Thyroid gland (tissue), 4 donors: Measurements from ENCODE around the gene TLR1.

Experiments used
- CTCF ChIP-seq, 6 experiments: fragments of 200-600 bp in 3 of 6; fragments of 450-650 bp in 3 of 6; sonication (generic) in 3 of 6; IDR thresholded peaks; one replicate each; pipeline ENCODE4 v1.5.1; 2016 to 2019; ENCODE audit warnings: antibody characterized with exemption in 6 of 6, mild to moderate bottlenecking in 2 of 6, inconsistent platforms in 1 of 6, moderate library complexity in 1 of 6
- POLR2A ChIP-seq, 2 donors: fragments of 450-650 bp; IDR thresholded peaks; one replicate each; pipeline ENCODE4 v1.6.1; 2017; ENCODE audit warnings: antibody characterized with exemption in 2 of 2, mild to moderate bottlenecking in 2 of 2, moderate library complexity in 1 of 2

GRCh38 chr4:38765382-38765781 is 39.2 kb downstream of the TLR1 start:
- no peak for TF ChIP-seq CTCF (IDR thresholded peaks at IDR 0.05)
- no peak for TF ChIP-seq POLR2A (IDR thresholded peaks at IDR 0.05)
